Thyroid gland (tissue), 4 donors: Measurements from ENCODE around the gene CBX1. TPM values are rescaled to one million over a fixed set of nuclear protein-coding genes. Genes with fewer than 3 reads are reported as not detected.

Experiments used
- DNase-seq, 2 donors: peaks; one replicate each; pipeline ENCODE4 v3.0.0-alpha.2; 2019
- H3K27ac ChIP-seq, 3 donors: fragments of 200-600 bp; sonication (generic); 1 replicate in 2 of 3; 2 replicates in 1 of 3; pipeline ENCODE4 v1.5.1; 2016 to 2019; ENCODE audit warnings: mild to moderate bottlenecking in 1 of 3, moderate library complexity in 1 of 3
- H3K27me3 ChIP-seq: fragments of 200-600 bp; sonication (generic); one replicate; pipeline ENCODE4 v1.5.1; 2019
- H3K36me3 ChIP-seq, 2 donors: fragments of 200-600 bp; sonication (generic); one replicate each; pipeline ENCODE4 v1.5.1; 2016 to 2019
- H3K4me1 ChIP-seq, 2 donors: fragments of 200-600 bp; sonication (generic); one replicate each; pipeline ENCODE4 v1.5.1; 2017 to 2019
- H3K4me3 ChIP-seq, 3 donors: fragments of 200-600 bp; sonication (generic); replicated peaks in 1 of 3; 1 replicate in 2 of 3; 2 replicates in 1 of 3; pipeline ENCODE4 v1.5.1; 2016; ENCODE audit warnings: mild to moderate bottlenecking in 1 of 3
- H3K9me3 ChIP-seq: fragments of 200-600 bp; sonication (generic); one replicate; pipeline ENCODE4 v1.5.1; 2017
- POLR2A ChIP-seq, 2 donors: fragments of 450-650 bp; IDR thresholded peaks; one replicate each; pipeline ENCODE4 v1.6.1; 2017; ENCODE audit warnings: antibody characterized with exemption in 2 of 2, mild to moderate bottlenecking in 2 of 2, moderate library complexity in 1 of 2
- WGBS, 2 donors: methylation state at CpG; one replicate each; pipeline ENCODE4 v1.1.5; 2017; 5-methylcytosine and 5-hydroxymethylcytosine counted together
- intact Hi-C: fragments of 100-400 bp; cut with DNase I; formaldehyde crosslinking; loops from one replicate; pipeline ENCODE4 v1.15.1; 2023
- total RNA-seq, 4 donors: library from RNA; depleted of rRNA; stranded (reverse); fragments of >200 nt; gene quantifications; one replicate each; pipeline ENCODE4 v1.2.3, GENCODE V29; 2016
- TF ChIP-seq, protein P1 (sequence below), 6 experiments: fragments of 200-600 bp in 3 of 6; fragments of 450-650 bp in 3 of 6; sonication (generic) in 3 of 6; IDR thresholded peaks; one replicate each; pipeline ENCODE4 v1.5.1; 2016 to 2019; ENCODE audit warnings: antibody characterized with exemption in 6 of 6, mild to moderate bottlenecking in 2 of 6, inconsistent platforms in 1 of 6, moderate library complexity in 1 of 6

CBX1 gene
- total RNA-seq, 4 donors from 2014 or later, result 33.0 to 49.1 (median 38.2) TPM

DNA sequence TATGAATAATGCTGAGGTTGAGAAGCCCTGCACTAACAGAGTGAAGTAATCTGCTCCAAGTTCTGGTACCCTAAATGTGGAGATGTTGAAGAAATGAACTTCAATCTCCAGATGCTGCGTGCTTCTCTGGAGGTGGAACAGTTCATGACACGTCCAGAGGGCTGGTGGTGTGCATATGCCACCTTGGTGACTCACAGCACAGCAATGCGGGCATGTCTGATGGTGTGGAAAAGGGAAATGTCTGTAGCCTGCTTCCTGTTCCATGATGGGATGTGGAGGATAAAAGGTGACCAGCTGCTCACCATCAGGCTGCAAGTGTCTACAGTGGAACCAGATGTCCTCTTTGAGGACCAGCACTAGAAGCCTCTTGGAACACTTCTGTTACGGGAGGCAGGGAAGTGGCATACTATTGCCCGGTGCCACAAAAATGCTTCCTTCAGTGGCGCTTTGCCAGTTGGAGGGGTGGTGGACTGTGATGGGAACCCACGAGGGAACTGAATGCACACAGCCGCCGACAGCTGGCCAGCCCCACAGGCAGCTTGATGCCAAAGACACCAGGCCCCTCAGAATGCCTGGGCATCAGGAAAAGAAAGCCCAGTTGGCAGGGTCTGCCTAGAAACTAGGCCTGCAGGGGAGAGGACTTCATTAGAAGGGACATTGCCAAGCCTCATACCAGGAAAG lies 26.2 kb upstream of the CBX1 start:
- intact Hi-C loops, result no loop called here
- no peaks in the 10 kb centered on the region for H3K9me3 ChIP-seq
- peak in 1 of 2 donors; percentile 54 for DNase-seq
- no peaks in the 10 kb centered on the region for H3K27me3 ChIP-seq
- no peak overlapping the region for H3K4me3 ChIP-seq
- TF ChIP-seq, protein P1, sequence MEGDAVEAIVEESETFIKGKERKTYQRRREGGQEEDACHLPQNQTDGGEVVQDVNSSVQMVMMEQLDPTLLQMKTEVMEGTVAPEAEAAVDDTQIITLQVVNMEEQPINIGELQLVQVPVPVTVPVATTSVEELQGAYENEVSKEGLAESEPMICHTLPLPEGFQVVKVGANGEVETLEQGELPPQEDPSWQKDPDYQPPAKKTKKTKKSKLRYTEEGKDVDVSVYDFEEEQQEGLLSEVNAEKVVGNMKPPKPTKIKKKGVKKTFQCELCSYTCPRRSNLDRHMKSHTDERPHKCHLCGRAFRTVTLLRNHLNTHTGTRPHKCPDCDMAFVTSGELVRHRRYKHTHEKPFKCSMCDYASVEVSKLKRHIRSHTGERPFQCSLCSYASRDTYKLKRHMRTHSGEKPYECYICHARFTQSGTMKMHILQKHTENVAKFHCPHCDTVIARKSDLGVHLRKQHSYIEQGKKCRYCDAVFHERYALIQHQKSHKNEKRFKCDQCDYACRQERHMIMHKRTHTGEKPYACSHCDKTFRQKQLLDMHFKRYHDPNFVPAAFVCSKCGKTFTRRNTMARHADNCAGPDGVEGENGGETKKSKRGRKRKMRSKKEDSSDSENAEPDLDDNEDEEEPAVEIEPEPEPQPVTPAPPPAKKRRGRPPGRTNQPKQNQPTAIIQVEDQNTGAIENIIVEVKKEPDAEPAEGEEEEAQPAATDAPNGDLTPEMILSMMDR (IDR thresholded peaks at IDR 0.05), result no peak
- TF ChIP-seq POLR2A (IDR thresholded peaks at IDR 0.05), result no peak
- WGBS, 2 donors, result 51 to 65% methylated on average over 8 to 9 of the region's 9 CpGs
- peaks cover 12 to 20% of the 10 kb centered on the region in 2 donors for H3K4me1 ChIP-seq
- H3K36me3 ChIP-seq, result peaks cover 5 to 10% of the 10 kb centered on the region in 2 donors
- H3K27ac ChIP-seq, result peak overlapping the region in 1 of 3 donors; percentile 69

DNA sequence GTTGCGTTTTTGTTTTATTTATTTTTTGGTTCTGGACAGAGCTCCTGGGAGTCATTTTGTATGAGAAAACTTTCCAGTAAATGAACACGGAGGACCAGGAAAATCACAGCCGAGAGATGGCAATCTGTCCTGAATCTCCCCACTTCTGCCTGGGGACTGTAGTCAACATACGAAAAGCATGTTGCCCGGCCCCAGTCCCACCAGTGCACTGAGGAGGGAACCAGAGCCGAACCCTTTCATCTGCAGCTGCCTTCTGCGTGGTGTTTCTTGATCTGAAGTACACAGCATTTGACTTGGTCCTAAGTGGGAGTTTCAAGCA lies 25.2 kb upstream of the CBX1 start:
- WGBS, 2 donors, result 40 to 52% methylated on average over 7 of the region's 7 CpGs
- H3K27me3 ChIP-seq, result no peaks in the 10 kb centered on the region
- no peaks in the 10 kb centered on the region for H3K9me3 ChIP-seq

DNA sequence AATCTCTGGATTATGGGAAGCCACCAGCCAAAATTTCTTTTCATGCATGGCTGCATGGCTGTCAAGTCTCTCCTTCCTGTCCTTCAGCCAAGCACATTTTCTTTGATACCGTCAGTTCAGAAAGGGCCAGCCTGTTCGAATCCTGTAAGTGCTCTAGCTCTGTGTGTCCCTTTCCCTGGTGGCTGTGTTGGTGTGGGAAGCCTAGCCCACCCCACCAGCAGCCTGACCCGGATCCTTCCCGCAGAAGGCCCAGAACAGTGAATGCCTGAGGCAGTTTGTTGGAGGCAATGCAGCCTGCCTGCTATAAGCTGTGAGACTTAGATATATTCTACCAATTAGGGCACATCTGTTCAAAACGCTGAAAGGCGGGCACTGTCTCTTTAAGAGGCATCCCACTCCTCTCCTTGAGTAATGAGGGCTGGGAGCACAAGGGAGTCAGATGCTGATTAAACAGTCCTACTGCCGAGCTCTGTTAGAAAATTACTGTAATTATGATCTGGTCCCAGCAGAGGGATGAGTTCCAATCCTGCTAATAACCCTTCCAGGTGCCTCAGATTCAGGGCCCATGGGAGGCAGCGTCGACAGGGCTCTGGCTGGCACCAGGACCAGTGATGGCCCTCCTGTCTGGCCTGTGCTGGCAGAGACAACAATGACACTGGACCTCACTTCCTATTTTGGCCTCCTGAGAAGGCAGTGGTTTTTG lies 24.7 kb upstream of the CBX1 start:
- WGBS, 2 donors, result 44 to 52% methylated on average over 5 to 9 of the region's 9 CpGs
- peaks cover 22 to 32% of the 10 kb centered on the region in 2 donors for H3K4me1 ChIP-seq
- H3K36me3 ChIP-seq, result peaks cover 15 to 18% of the 10 kb centered on the region in 2 donors
- H3K4me3 ChIP-seq, result no peak overlapping the region
- intact Hi-C loops, result no loop called here
- no peaks in the 10 kb centered on the region for H3K27me3 ChIP-seq
- TF ChIP-seq POLR2A (IDR thresholded peaks at IDR 0.05), result no peak
- TF ChIP-seq, protein P1 (IDR thresholded peaks at IDR 0.05), result no peak
- peak overlapping the region; percentile 46 to 69 (median 51) for H3K27ac ChIP-seq
- H3K9me3 ChIP-seq, result no peaks in the 10 kb centered on the region
- peak in 1 of 2 donors; percentile 26 for DNase-seq

More for the DNA sequence above, 25.2 kb upstream of the CBX1 start:
- intact Hi-C loops, result no loop called here
- no peak for DNase-seq
- TF ChIP-seq, protein P1 (IDR thresholded peaks at IDR 0.05), result no peak
- no peak for TF ChIP-seq POLR2A (IDR thresholded peaks at IDR 0.05)
- H3K36me3 ChIP-seq, result peaks cover 10 to 14% of the 10 kb centered on the region in 2 donors
- no peak overlapping the region for H3K4me3 ChIP-seq
- H3K4me1 ChIP-seq, result peaks cover 20 to 30% of the 10 kb centered on the region in 2 donors
- peak overlapping the region in 1 of 3 donors; percentile 69 for H3K27ac ChIP-seq

DNA sequence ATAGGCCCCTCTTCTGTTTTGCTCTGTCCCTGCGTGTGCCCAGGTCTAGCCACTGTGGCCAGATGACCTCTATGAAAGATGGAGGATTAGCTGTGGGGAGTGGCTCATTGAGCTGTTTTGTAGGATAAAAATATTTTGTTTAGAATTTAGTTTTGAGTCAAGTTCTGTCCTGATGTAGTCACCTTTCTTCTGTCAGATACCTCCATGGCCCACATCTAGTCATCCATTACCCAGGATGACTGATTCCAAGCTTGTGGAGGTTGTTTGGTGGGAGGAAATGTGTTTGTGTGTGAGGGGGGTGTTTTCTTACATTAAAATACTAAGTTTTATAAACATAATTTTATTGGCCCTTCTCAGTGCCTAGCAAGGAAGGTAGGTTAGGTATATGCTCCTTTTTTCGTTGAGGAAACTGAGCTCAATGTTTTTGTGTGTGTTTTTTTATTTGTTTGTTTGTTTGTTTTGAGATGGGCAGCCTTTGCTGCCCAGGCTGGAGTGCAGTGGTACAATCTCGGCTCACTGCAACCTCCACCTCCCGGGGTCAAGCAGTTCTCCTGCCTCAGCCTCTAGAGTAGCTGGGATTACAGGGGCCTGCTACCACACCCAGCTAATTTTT lies 22.6 kb upstream of the CBX1 start:
- Histone ChIP-seq H3K36me3 (peaks cover 26 to 28% of the 10 kb centered on the region in 2 donors), H3K4me3 (no peak overlapping the region), H3K27me3 (no peaks in the 10 kb centered on the region), H3K27ac (no peak overlapping the region), H3K4me1 (peaks cover 22 to 32% of the 10 kb centered on the region in 2 donors), H3K9me3 (no peaks in the 10 kb centered on the region)
- intact Hi-C loops, result no loop called here
- no peak for TF ChIP-seq POLR2A (IDR thresholded peaks at IDR 0.05)
- TF ChIP-seq, protein P1 (IDR thresholded peaks at IDR 0.05), result no peak
- no peak for DNase-seq
- 94 to 97% methylated on average over 4 of the region's 4 CpGs for WGBS, 2 donors
